HG02884 (cell line): Measurements from ENCODE around the gene HCK.

Experiments used
- ATAC-seq: cut with Tn5 transposase; IDR thresholded peaks from one replicate; pipeline ENCODE4 v1.9.1; 2021; ENCODE audit warnings: mild to moderate bottlenecking, moderate library complexity; ENCODE audit not compliant: unreplicated experiment

Gene HCK

DNA sequence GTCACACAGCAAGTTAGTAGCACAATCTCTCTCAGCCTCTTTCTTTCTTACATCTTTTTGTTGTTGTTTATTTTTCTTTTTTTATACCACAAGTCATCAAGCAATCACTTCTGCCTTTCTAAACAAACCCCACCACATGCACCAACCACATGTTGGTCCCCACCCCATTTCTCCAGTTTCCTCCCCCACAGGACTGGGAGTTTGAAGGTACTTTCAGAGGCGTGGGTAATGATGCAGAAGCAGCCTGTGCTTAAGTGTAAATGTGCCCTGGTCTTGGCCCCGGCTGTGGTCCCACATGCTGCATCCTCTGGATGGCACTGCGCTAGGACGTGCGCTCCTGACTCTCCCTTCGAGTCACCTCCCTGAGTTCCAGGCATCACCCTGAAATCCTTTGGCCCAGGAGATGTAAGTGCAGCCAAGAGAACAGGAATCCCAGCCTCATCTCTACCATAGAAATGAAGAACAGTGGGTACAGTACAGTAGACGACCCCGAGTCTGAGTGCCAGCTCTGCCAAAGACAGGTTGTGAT lies 5.7 kb downstream of the HCK start:
- no peak for ATAC-seq

DNA sequence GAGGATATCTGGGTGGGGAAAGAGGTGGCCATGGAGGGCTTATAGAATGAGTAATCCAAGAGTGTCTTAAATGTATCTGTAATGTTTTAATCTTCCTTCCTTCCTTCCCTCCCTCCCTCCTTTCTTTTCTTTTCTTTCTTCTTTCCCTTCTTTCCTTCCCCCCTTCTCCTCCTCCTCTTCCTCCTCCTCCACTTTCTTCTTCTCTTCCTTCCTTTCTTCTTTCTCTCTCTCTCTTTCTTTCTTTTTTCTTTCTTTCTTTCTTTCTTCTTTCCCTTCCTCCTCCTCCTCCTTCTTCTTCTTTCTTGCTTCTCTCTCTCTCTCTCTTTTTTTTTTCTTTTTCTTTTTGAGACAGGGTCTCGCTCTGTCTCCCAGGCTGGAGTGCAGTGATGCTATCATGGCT lies 7.1 kb downstream of the HCK start:
- ATAC-seq: no peak

DNA sequence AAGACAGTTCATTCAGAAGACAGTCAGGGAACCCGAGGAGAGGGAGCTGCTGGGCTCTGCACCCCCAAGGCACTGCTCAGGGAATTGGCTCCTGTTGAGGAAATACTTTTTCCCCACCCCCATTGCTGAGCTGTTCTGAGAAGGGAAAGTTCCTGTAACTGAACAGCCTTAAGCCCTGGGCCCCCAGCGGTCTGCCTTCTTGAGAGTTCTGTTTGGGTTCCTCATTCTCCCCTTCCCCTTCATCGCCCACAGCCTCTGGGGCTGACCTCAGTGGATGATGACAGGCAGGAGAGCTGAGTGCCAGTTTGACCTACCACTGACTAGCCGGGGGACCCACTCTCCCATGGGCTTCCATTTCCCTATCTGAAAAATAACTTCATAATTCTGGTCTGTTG lies 10.7 kb downstream of the HCK start:
- peak; percentile 61 for ATAC-seq

DNA sequence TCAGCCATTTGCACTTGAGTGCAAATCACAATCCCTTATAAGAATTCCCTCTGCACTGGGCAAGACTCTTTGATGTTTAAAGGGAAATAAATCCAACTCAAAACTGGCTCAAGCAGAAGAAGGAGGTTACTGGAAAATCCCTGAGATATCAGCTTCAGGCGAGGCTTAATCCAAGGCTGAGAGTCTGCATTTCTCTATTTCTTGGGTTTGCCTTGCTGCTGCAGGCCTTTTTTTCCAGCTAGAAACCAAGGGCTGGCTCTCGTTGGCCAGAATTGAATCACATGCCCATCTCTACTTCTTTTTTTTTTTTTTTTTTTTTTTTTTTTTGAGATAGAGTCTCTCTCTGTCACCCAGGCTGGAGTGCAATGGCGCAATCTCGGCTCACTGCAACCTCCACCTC lies 11.7 kb downstream of the HCK start:
- no peak for ATAC-seq

DNA sequence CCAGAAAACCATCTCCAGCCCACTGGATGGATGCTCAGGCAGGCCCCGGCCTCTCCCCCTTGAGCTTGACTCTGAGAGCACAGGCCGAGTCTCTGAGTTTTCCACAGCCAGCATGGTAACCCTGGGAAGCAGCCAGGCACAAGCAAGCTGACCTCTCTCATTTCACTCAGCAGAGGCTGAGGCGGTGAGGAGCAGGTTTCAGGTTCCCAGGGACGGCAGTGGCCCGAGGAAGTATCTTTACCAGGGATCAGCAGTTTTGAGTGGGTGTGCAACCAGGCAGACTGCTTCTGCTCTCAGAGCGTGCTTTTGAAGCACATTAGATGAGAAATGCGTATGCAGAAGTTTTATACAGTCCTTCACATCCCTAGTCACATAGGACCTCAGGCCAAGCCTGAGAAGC lies 12.6 kb downstream of the HCK start:
- no peak for ATAC-seq

DNA sequence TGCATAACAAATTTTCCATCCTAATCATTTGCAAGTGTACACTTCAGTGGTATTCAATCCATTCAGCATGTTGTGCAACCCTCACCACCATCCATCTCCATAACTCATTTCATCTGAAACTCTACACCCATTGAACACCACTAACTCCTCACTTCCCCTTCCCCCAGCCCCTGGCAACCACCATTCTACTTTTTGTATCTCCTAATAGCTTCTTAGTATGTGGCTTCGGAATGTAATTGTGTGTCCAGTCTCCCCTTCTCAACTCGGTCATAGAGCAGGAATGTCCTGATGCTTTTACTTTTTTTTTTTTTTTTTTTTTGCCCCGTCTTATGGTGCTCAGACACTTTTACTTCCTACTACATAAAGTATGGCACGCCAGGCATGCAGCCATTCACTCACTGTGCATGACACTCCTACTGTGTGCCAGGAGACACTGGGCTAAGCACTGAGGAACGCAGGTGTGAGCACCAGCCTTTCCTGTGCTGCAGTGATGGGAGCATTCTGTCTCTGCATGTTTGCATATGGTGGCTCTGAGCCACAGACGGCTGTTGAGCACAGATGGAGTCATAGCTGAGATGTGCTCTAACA lies 15.3 kb downstream of the HCK start:
- ATAC-seq: no peak

DNA sequence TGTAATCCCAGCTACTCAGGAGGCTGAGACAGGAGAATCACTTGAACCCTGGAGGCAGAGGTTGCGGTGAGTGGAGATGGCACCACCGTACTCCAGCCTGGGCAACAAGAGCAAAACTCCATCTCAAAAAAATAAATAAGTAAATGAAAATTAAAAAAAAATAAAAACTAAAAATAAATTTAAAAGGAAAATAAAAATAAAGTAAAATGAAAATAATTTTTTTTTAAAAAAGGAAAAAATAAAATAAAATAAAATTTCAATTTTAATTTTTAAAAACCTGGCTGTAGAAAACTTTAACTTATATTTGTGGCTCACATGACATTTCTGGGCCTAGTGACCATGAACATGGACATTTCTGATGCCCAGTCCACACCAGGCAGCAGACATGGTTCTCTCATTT lies 16.1 kb downstream of the HCK start:
- ATAC-seq: no peak

DNA sequence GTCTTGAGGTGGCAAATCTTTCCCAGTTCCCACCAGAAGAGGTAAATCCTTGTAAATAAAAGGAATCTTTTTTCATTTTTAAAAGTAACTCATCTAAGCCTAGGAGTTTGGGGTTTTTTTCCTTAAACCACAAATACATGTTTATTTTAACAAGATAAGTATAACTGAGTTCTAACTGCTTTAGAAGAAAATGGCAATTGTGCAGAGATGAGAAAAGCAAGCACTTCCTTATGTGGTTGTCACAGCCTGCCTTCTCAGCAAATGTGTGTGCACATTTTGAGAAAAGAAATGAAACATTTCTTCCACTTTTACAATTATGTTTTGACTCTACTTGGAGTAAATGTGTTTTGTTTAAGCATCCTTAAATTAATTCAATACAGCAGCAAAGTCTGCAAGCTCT lies 17.7 kb downstream of the HCK start:
- ATAC-seq: no peak

DNA sequence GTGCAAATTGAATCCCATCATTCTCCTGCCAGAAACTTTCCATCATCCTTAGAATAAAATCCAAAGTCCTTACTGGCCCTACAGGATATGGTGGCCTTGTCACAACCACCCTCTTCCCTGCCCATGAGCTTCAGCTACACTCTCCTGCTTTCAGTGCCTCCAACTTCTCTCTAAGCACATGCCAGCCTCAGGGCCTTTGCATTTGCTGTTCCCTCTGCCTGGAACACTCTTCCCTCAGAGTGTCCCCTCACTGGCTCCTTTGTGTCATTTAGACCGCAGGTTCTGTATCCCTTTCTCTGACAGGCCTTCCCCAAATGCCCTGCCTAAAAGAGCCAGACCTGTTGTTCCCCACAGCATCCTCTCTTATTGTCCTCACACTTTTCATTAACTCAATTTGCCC lies 18.2 kb downstream of the HCK start:
- ATAC-seq: no peak

DNA sequence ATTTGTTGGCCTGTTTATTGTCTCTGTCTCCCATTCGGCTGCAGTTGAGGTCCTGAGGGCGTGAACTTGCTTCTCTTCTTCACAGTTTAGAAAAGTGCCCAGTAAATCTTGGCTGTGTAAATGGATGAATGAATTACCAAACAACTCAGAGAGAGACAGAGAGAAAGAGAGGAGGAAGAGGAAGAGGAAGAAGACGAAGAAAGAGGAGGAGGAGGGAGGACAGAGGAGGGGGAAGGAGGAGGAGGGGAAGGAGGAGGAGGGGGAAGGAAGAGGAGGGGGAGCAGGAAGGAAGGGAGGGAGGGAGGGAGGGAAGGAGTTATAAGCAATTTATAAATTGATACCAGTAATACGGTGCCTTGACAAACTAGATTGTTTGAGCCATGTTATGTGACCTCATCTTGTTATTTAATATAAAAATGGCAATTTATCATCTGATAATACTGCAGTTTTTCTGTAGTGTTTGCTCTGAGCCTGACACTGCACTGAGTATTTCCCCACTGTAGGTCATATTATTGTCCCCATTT lies 18.7 kb downstream of the HCK start:
- no peak for ATAC-seq

DNA sequence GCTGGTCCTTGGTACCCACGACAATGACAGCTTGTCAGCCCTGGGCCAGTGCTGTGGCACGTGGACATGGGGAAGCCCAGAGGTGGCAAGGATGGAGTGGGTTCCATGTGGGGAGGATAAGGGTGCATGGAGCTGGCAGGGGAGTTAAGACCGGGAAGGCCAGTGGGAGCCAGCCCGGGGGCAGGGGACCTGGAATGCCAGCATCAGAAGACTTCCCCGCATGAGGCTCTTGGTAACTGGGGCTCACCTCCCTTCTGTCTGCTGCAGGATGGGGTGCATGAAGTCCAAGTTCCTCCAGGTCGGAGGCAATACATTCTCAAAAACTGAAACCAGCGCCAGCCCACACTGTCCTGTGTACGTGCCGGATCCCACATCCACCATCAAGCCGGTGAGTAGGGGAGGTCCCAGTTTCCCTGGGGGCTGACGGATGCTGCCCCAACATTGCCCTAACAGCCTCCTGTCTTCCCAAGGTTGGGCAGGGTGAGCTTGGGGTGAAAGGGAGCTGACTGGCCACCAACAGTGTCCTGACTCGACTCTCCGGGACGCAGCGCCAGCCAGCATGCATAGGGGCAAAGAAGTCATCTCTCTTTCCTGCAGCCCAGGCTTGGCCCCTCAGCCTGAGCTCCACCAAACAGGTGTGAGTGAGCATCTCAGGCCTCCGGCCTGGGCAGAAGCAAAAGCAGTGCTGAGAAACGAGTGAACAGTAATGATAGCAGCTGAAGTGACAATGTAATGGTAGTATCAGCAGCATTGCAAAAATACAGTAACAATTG lies 19.5 kb downstream of the HCK start:
- ATAC-seq: no peak

DNA sequence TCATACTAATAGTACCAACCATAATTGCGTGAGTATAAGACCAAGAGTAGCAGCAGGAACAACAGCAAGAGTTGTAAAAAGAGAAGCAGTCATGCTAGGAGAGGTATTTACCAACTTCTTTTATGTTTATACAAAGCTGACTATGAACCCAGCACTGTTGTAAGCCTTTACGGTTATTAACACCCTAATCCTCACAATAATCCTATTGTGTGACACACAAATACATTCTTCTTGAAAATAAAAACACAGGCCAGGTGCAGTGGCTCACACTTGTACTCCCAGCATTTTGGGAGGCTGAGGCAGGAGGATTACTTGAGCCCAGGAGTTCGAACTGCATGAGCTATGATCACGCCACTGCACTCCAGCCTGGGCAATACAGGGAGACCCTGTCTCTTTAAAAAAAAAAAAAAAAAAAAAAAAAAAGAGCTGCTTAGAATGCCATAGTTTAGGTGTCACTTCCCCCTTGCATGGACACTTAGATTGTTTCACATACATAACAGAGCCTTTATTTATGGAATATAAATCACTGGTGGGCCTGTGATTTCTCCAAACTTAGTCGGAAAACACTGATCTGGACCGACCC lies 20.2 kb downstream of the HCK start:
- no peak for ATAC-seq

DNA sequence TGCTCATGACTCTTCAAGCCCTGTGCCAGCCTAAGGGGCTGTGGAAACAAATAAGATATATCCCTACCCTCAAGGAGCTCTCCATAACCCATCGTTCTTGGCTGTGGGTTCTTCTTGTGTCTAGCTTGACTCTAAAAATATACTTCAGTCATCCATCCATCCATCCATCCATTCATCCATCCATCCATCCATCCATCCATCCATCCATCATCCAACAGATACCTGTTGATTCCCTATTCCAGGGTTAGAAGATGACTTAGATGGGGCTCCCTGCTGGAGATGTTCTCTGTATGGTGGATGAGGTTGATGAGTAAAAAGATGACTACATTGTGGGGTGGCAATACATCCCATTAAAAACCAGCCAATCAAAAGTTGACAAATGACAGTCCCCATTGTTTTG lies 23.5 kb downstream of the HCK start:
- ATAC-seq: no peak

DNA sequence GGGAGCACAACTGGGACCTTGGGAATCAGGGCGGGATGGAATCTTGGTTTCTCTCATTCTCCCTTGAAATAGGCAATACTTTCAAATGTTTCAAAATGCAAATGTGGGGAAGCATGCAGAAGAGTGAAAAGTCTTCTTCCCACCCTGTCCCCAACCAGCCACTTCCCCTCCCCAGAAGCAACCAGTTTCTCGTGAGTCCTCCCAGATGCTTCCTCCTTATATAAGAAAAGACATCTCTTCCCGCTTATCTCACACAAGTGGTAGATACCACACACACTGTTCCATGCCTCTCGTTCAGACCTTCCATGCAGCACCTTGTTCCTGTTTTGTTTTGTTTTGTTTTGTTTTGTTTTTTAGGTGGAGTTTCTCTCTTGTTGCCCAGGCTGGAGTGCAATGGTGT lies 25.1 kb downstream of the HCK start:
- no peak for ATAC-seq

DNA sequence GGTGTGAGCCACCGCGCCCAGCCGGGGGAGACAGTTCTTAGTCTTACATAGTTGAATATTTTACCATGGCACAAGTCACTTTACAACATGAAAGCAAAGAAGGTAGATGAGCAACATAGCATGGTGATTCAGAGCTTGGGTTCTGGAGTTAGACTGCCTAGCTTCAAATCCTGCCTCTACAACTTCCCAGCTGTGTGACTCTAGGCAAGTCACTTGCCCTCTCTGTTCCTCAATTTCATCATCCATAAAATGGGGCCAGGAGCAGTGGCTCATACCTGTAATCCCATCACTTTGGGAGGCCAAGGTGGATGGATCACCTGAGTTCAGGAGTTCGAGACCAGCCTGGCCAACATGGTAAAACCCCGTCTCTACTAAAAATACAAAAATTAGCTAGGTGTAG lies 26.3 kb downstream of the HCK start:
- no peak for ATAC-seq

DNA sequence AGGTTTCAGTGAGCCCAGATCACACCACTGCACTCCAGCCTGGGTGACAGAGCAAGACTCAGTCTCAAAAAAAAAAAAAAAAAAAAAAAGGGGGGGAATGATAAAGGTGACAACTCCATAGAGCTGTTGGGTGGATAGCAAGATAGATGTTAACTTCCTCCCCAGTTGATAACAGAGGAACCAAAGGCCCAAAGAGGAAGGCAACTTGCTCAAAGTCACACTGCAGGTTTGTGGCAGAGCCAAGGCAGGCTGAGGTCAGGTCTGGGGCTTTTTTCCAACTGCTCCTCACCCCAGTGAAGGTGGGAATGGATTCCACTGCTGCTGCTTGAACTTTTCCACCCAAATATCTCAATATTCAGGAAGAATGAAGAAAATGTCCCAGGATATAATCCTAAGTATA lies 26.7 kb downstream of the HCK start:
- ATAC-seq: no peak

DNA sequence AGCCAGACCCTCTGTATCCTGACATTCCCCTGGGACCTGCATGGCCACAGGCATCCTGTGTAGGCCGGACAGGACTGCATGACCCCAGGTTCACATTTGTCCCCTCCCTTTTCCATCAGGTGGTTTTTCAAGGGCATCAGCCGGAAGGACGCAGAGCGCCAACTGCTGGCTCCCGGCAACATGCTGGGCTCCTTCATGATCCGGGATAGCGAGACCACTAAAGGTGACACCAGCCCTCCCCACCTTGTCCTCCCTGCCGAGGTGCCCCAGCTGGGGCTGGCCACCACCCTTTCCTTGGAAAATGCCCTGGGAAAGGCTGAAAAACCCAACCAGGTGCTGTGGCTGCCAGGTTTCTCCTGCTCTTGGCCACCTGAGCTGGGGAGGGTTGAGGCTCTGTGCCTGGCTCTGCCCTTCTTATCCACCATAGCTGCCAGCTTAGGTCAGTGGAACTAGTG lies 27.6 kb downstream of the HCK start:
- ATAC-seq: no peak

DNA sequence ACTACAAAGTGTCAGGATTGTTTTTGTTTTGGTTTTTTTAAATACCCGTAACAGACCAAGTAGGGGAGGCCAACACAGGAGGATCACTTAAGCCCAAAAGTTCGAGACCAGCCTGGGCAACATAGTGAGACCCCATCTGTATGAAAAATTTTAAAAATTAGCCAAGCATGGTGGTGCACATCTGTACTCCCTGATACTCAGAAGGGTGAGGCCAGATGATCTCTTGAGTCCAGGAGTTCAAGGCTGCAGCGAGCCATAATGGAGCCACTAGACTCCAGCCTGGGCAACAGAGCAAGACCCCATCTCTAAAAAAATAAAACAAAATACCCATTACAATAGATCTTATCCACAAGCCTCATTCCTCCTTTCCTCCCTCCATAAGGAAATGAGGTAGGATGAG lies 28.7 kb downstream of the HCK start:
- no peak for ATAC-seq

DNA sequence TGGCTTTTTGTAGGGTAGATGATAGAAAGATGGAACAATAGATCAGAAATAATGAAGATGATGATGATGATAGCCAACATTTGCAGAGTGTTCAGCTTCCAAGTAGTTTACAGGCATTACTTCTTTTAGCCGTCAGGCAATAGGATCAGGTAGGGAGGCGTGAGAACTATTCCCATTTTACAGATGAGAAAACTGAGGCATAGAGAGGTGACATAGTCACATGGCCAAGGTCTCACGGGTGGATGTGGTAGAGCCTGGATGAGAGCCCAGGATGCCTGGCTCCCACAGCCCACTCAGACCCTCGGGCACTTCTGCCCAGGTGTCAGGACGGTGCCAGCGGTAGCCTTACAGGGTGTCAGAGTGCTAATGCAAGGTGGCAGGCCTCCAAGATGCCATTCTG lies 31.4 kb downstream of the HCK start:
- no peak for ATAC-seq

DNA sequence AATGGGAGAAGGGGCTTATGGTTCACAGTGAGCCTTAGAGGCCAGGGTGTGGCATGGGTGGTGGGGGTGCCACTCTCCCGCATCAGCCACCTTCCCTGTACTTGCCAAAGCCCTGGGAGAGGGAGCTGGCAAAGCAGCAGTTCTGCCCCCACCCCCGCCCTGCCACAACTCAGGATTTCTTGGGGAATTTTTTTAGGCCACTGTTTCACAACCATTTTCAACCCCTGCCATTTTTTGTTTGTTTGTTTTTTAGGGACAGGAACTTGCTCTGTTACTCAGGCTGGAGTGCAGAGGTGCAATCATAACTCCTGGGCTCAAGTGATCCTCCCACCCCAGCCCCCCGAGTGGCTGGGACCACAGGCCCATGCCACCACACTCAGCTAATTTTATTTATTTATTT lies 35.0 kb downstream of the HCK start:
- no peak for ATAC-seq

DNA sequence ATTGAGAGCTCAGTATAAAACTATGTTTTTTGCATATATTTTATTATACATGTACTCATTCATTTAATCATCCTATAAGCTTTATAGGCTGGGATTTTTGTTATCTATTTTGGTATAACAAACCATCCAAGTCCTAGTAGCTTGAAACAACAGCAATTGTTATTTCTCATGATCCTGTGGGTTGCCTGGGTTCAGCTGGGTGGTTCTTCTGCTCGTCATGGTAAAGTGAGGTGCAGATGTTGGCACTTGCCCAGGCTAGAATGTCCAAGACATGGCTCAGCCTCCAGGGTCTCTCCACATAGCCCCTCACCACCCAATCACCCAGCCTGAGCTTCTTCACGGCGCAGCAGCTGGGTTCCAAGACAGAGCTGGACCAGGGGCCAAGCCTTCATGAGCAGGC lies 36.7 kb downstream of the HCK start:
- ATAC-seq: no peak
